Right atrium auricular region (tissue), 2 donors: Measurements from ENCODE around the gene DENND1A. TPM values are rescaled to one million over a fixed set of nuclear protein-coding genes. Genes with fewer than 3 reads are reported as not detected.

ENCODE experiments used
- DNase-seq: peaks from one replicate; pipeline ENCODE4 v3.0.0-alpha.2; 2019; ENCODE audit warnings: low spot score
- H3K27ac ChIP-seq, 2 donors: fragments of 200-600 bp; sonication (generic); 1 replicate in 1 of 2; 2 replicates in 1 of 2; pipeline ENCODE4 v1.5.1; 2016 to 2019
- H3K27me3 ChIP-seq, 2 donors: fragments of 200-600 bp; sonication (generic); one replicate each; pipeline versions ENCODE4 v1.5.1 to v1.6.0; 2017 to 2019
- H3K36me3 ChIP-seq: fragments of 200-600 bp; sonication (generic); one replicate; pipeline ENCODE4 v1.5.1; 2016
- H3K4me1 ChIP-seq, 2 donors: fragments of 200-600 bp; sonication (generic); one replicate each; pipeline versions ENCODE4 v1.5.1 to v1.6.0; 2017 to 2019
- H3K4me3 ChIP-seq, 2 donors: fragments of 200-600 bp; sonication (generic); 1 replicate in 1 of 2; 2 replicates in 1 of 2; pipeline ENCODE4 v1.5.1; 2017 to 2019; ENCODE audit warnings: mild to moderate bottlenecking in 1 of 2, moderate library complexity in 1 of 2
- H3K9me3 ChIP-seq, 2 donors: fragments of 200-600 bp; sonication (generic); one replicate each; pipeline ENCODE4 v1.5.1; 2019
- total RNA-seq, 2 donors: library from RNA; depleted of rRNA; stranded (reverse); fragments of >200 nt; gene quantifications; one replicate each; pipeline ENCODE4 v1.1.0, GENCODE V29; 2016
- TF ChIP-seq, protein P1 (sequence below), 2 donors: fragments of 200-600 bp; sonication (generic); IDR thresholded peaks; one replicate each; pipeline ENCODE4 v1.5.1; 2019; ENCODE audit warnings: antibody characterized with exemption in 2 of 2

The DENND1A gene
- total RNA-seq, 2 donors from 2014 or later, result 14.9 to 23.6 TPM

DNA sequence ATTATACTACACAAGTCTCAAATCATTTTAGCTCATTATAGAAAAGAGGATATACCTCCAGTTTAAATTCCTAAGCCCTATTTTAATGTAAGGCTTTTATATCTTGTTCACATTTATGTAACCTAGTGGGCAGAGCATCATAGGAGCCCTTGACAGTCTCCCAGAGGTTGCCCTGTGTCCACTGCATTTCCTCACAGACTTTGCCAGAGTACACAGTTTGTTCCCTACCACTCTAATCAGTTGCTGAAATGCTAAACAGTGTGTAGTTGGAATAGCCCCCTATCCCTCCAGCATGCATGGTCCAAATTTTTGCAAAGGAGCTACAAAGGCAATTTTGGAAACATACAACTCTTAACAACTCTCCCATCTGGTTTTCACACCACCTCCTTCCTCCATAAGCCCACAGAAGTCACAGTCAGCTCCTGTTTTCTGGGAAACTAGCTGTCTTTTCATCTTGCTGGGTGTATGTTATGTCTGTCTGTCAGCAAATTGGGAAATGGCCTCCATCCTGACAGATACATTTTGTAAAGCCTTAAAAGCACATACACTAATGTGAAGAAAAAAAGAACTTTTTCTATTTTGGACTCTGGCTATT lies 212.2 kb downstream of the DENND1A start:
- TF ChIP-seq, protein P1, sequence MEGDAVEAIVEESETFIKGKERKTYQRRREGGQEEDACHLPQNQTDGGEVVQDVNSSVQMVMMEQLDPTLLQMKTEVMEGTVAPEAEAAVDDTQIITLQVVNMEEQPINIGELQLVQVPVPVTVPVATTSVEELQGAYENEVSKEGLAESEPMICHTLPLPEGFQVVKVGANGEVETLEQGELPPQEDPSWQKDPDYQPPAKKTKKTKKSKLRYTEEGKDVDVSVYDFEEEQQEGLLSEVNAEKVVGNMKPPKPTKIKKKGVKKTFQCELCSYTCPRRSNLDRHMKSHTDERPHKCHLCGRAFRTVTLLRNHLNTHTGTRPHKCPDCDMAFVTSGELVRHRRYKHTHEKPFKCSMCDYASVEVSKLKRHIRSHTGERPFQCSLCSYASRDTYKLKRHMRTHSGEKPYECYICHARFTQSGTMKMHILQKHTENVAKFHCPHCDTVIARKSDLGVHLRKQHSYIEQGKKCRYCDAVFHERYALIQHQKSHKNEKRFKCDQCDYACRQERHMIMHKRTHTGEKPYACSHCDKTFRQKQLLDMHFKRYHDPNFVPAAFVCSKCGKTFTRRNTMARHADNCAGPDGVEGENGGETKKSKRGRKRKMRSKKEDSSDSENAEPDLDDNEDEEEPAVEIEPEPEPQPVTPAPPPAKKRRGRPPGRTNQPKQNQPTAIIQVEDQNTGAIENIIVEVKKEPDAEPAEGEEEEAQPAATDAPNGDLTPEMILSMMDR (IDR thresholded peaks at IDR 0.05), result no peak
- Histone ChIP-seq H3K27ac (no peak overlapping the region), H3K36me3 (no peaks in the 10 kb centered on the region), H3K9me3 (no peaks in the 10 kb centered on the region), H3K4me1 (no peaks in the 10 kb centered on the region), H3K4me3 (no peak overlapping the region), H3K27me3 (no peaks in the 10 kb centered on the region)
- DNase-seq, result no peak

DNA sequence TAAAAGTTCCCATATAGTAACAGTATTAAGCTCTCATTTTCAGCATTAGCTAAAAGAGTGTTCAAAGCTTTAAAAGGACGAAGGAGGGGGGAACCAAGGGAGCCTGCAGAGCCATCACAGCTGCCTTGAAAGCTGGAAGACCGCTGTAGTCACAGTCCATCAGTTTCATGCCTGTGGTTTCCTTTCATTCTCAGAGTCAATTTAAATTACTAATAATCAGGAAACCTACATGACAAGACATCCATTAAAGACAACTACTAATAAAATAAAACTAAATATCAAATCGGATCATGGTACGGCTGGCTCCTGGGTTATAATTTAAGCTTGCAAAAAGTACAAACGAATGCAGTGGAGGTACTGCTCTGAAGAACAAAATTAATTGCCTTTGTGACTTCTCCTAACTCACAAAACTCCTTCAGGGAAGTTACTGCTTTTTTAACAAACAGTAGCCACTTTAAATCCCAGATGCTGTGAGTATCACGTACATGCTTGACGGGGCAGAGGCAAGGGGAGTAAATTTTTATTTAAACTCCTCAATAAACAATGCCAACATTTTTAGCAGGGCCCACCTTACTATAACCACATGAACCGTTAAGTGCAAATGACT lies 213.5 kb downstream of the DENND1A start:
- Histone ChIP-seq H3K4me3 (no peak overlapping the region), H3K9me3 (no peaks in the 10 kb centered on the region), H3K27me3 (no peaks in the 10 kb centered on the region), H3K27ac (no peak overlapping the region), H3K4me1 (no peaks in the 10 kb centered on the region), H3K36me3 (no peaks in the 10 kb centered on the region)
- TF ChIP-seq, protein P1 (IDR thresholded peaks at IDR 0.05), result no peak
- no peak for DNase-seq

DNA sequence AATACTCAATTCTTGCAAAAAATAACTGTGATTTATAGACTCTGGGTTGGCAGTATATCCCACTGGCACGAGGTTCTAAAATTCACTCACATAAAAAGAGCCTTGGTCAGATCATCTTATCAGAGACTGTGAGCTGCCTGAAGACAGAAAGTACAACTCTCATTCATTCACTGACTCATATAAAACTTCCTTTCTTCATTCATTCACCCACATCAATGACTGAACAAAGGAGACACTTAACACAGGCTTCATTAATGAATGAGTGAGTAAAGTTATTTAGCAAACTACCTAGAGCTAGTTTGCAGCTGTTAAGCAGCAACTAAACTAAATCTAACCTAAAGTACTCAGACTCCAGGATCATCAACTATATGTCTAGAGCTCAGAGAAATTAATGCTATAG lies 214.7 kb downstream of the DENND1A start:
- no peak for DNase-seq
- TF ChIP-seq, protein P1 (IDR thresholded peaks at IDR 0.05), result no peak
- Histone ChIP-seq H3K4me3 (no peak overlapping the region), H3K27ac (no peak overlapping the region), H3K9me3 (no peaks in the 10 kb centered on the region), H3K36me3 (no peaks in the 10 kb centered on the region), H3K4me1 (no peaks in the 10 kb centered on the region), H3K27me3 (no peaks in the 10 kb centered on the region)

DNA sequence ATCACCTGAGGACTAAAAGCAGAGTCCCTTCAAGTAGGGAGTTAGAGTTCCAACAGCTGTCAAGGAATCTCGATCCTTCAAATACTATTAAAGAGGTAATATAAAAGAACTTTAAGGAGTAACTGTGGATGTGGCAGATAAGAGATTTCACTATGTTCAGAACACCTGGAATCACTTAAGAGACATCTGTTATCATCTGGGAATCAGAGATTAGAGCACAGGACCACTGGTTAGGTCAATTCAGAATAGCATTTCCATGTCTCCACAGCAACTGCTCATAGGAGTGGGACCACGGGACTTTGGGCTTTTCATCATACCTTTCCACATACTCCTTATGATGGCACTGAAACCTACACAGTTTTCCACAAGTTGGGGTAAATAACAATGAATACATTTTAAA lies 216.6 kb downstream of the DENND1A start:
- Histone ChIP-seq H3K27ac (no peak overlapping the region), H3K4me3 (no peak overlapping the region), H3K4me1 (no peaks in the 10 kb centered on the region), H3K9me3 (no peaks in the 10 kb centered on the region), H3K36me3 (no peaks in the 10 kb centered on the region), H3K27me3 (no peaks in the 10 kb centered on the region)
- no peak for DNase-seq
- TF ChIP-seq, protein P1 (IDR thresholded peaks at IDR 0.05), result no peak

DNA sequence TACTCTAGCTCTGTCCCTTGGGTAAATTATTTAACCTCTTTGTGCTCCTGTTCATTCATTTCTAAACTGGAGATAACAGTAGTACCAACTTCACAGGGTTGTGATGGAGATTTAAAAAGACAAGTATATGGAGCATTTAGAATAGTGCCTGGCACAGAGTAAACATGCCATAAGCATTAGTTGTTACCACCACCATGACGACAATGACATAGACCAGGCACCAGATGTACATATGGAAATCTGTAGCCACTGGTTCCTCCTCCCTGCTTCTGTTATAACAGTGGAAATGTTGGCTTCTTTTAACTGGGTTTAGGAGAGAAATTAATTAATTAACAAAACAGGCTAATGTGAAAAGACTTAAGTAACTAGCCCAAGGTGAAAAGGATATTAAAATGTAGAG lies 217.5 kb downstream of the DENND1A start:
- no peaks in the 10 kb centered on the region for H3K4me1 ChIP-seq
- H3K9me3 ChIP-seq, result no peaks in the 10 kb centered on the region
- H3K27me3 ChIP-seq, result no peaks in the 10 kb centered on the region
- no peak for DNase-seq
- H3K27ac ChIP-seq, result no peak overlapping the region
- no peaks in the 10 kb centered on the region for H3K36me3 ChIP-seq
- H3K4me3 ChIP-seq, result no peak overlapping the region
- TF ChIP-seq, protein P1 (IDR thresholded peaks at IDR 0.05), result no peak

DNA sequence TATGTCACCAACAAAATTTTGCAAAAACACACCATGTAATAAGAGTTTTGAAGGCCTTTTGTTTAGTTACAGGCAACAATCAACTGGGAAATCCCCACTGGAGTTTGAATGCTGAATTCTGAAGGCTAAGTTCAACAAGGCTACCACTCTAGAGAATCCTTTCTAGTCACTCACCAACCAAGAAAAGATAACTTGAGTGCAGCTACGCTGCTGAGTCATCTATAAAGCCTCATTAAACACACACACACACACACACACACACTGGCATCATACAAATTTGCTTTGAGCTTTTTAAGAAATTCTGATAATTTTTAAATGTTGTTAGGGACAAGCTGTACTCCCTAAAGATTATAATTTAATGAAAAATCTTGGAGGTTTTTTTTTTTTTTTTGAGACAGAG lies 219.6 kb downstream of the DENND1A start:
- DNase-seq, result no peak
- H3K36me3 ChIP-seq, result no peaks in the 10 kb centered on the region
- TF ChIP-seq, protein P1 (IDR thresholded peaks at IDR 0.05), result no peak

More for the DNA sequence above, 219.6 kb downstream of the DENND1A start:
- H3K9me3 ChIP-seq, result no peaks in the 10 kb centered on the region
- H3K4me3 ChIP-seq, result no peak overlapping the region
- no peaks in the 10 kb centered on the region for H3K4me1 ChIP-seq
- H3K27ac ChIP-seq, result no peak overlapping the region
- no peaks in the 10 kb centered on the region for H3K27me3 ChIP-seq
